ENCODE results near the gene AGBL4. TPM values are rescaled to one million over a fixed set of nuclear protein-coding genes. Genes with fewer than 3 reads are reported as not detected.

Gene AGBL4
- total RNA-seq, 6 experiments from 2014 or later = 0.06 to 1.8 (median 0.93) TPM

GRCh38 chr1:48753293-48753692, 1270.5 kb downstream of the AGBL4 start:
- DNase-seq (no peak), ATAC-seq (no peak)
- Histone ChIP-seq H3K27me3 (no peaks in the 10 kb centered on the region), H3K4me3 (no peak overlapping the region), H3K36me3 (no peaks in the 10 kb centered on the region), H3K27ac (no peak overlapping the region), H3K4me1 (no peaks in the 10 kb centered on the region), H3K9me3 (no peaks in the 10 kb centered on the region)
- TF ChIP-seq POLR2A (IDR thresholded peaks at IDR 0.05) (no peak), CTCF (IDR thresholded peaks at IDR 0.05) (no peak)
- intact Hi-C loops (cut with DNase I) = no loop called here
- WGBS (ENCODE audit: insufficient coverage, low coverage, low lambda C conversion rate, missing lambda C conversion rate) = 57% methylated on average over 1 of the region's 1 CpG

GRCh38 chr1:48750109-48750508, 1273.6 kb downstream of the AGBL4 start:
- H3K9me3 ChIP-seq = no peaks in the 10 kb centered on the region
- intact Hi-C loops (cut with DNase I) = no loop called here
- H3K4me1 ChIP-seq = no peaks in the 10 kb centered on the region
- TF ChIP-seq POLR2A (IDR thresholded peaks at IDR 0.05) (no peak), CTCF (IDR thresholded peaks at IDR 0.05) (no peak)
- WGBS (ENCODE audit: insufficient coverage, low coverage, low lambda C conversion rate, missing lambda C conversion rate) = 33% methylated on average over 1 of the region's 1 CpG
- no peak overlapping the region for H3K4me3 ChIP-seq
- H3K27ac ChIP-seq = no peak overlapping the region
- no peaks in the 10 kb centered on the region for H3K36me3 ChIP-seq
- no peaks in the 10 kb centered on the region for H3K27me3 ChIP-seq
- DNase-seq (no peak), ATAC-seq (no peak)

GRCh38 chr1:48749068-48749467, 1274.7 kb downstream of the AGBL4 start:
- Histone ChIP-seq H3K4me3 (no peak overlapping the region), H3K4me1 (no peaks in the 10 kb centered on the region), H3K9me3 (no peaks in the 10 kb centered on the region), H3K27me3 (no peaks in the 10 kb centered on the region), H3K36me3 (no peaks in the 10 kb centered on the region), H3K27ac (no peak overlapping the region)
- TF ChIP-seq POLR2A (IDR thresholded peaks at IDR 0.05) = no peak
- no peak for TF ChIP-seq CTCF (IDR thresholded peaks at IDR 0.05)
- DNase-seq = no peak
- intact Hi-C loops (cut with DNase I) = no loop called here
- ATAC-seq = no peak
- 66% methylated on average over 7 of the region's 7 CpGs for WGBS (ENCODE audit: insufficient coverage, low coverage, low lambda C conversion rate, missing lambda C conversion rate)

GRCh38 chr1:48746906-48747305, 1276.8 kb downstream of the AGBL4 start:
- DNase-seq (no peak), ATAC-seq (no peak)
- H3K9me3 ChIP-seq = no peaks in the 10 kb centered on the region
- no peak overlapping the region for H3K4me3 ChIP-seq
- no peak for TF ChIP-seq POLR2A (IDR thresholded peaks at IDR 0.05)
- no peak for TF ChIP-seq CTCF (IDR thresholded peaks at IDR 0.05)
- no peak overlapping the region for H3K27ac ChIP-seq
- H3K36me3 ChIP-seq = no peaks in the 10 kb centered on the region
- intact Hi-C loops (cut with DNase I) = no loop called here
- H3K27me3 ChIP-seq = no peaks in the 10 kb centered on the region
- H3K4me1 ChIP-seq = no peaks in the 10 kb centered on the region
- WGBS (ENCODE audit: insufficient coverage, low coverage, low lambda C conversion rate, missing lambda C conversion rate) = 78% methylated on average over 5 of the region's 5 CpGs

- H3K36me3 ChIP-seq = no peaks in the 10 kb centered on the region
- intact Hi-C loops (cut with DNase I) = no loop called here
These were observed 1279.7 kb downstream of the AGBL4 start for GRCh38 chr1:48744032-48744431.

More at GRCh38 chr1:48744032-48744431, 1279.7 kb downstream of the AGBL4 start:
- Histone ChIP-seq H3K4me3 (no peak overlapping the region), H3K27me3 (no peaks in the 10 kb centered on the region), H3K9me3 (no peaks in the 10 kb centered on the region), H3K4me1 (no peaks in the 10 kb centered on the region), H3K27ac (no peak overlapping the region)
- DNase-seq = no peak
- TF ChIP-seq POLR2A (IDR thresholded peaks at IDR 0.05) (no peak), CTCF (IDR thresholded peaks at IDR 0.05) (no peak)
- 83% methylated on average over 2 of the region's 2 CpGs for WGBS (ENCODE audit: insufficient coverage, low coverage, low lambda C conversion rate, missing lambda C conversion rate)
- no peak for ATAC-seq
